IMR-90 (cell line): ENCODE data around the gene SLBP. TPM values are rescaled to one million over a fixed set of nuclear protein-coding genes. Genes with fewer than 3 reads are reported as not detected.

Source experiments
- ATAC-seq: fragments of 200-7000 bp; cut with Tn5 transposase; 2 replicates; pipeline ENCODE4 v1.9.1; 2020; ENCODE audit warnings: low read depth, mild to moderate bottlenecking, moderate library complexity
- BruUV-seq: library from RNA; stranded (reverse); fragments of 400-500 nt; replicated peaks from 2 replicates; lab custom pipeline; 2021; lab: Mats Ljungman, UMichigan
- CTCF ChIA-PET: fragments of 300-600 bp; formaldehyde crosslinking; extraction: SDS; loops from one replicate; lab custom pipeline; 2021; ENCODE audit warnings: antibody characterized with exemption; lab: Yijun Ruan, JAX
- POLR2A ChIA-PET: fragments of 300-600 bp; sonication (Branson Sonifier 250); formaldehyde crosslinking; loops from one replicate; lab custom pipeline; 2022; ENCODE audit warnings: antibody characterized with exemption; ENCODE audit not compliant: unreplicated experiment; lab: Charles Lee
- DNase-seq: peaks from one replicate; pipeline ENCODE4 v3.0.0; 2013
- H2AFZ ChIP-seq: replicated peaks from 2 replicates; pipeline ENCODE3; 2013; ENCODE audit warnings: low read length, mild to moderate bottlenecking; ENCODE audit not compliant: poor library complexity
- H2AK5ac ChIP-seq: 2 replicates; pipeline ENCODE4 v1.6.1; 2013; ENCODE audit warnings: low read depth, low read length, inconsistent platforms
- H2AK9ac ChIP-seq: replicated peaks from 2 replicates; pipeline ENCODE3; 2013; ENCODE audit warnings: mild to moderate bottlenecking, low read depth, low read length, moderate library complexity; ENCODE audit not compliant: poor library complexity
- H2BK120ac ChIP-seq: 2 replicates; pipeline ENCODE4 v1.6.1; 2013; ENCODE audit warnings: low read depth, low read length, inconsistent platforms
- H2BK15ac ChIP-seq: 3 replicates; pipeline ENCODE4 v1.6.1; 2013; ENCODE audit warnings: low read depth, low read length, inconsistent platforms
- H2BK20ac ChIP-seq: 2 replicates; pipeline ENCODE4 v1.6.1; 2013; ENCODE audit warnings: low read depth, mild to moderate bottlenecking, inconsistent platforms, low read length, moderate library complexity
- H2BK5ac ChIP-seq: 2 replicates; pipeline ENCODE4 v1.6.1; 2013; ENCODE audit warnings: mild to moderate bottlenecking, low read depth, low read length, inconsistent platforms; ENCODE audit not compliant: poor library complexity, severe bottlenecking
- H3K14ac ChIP-seq: replicated peaks from 2 replicates; pipeline ENCODE4 v1.6.1; 2013; ENCODE audit warnings: low read depth, low read length, inconsistent platforms
- H3K18ac ChIP-seq: 2 replicates; pipeline ENCODE4 v1.6.1; 2013; ENCODE audit warnings: low read depth, low read length, control low read depth
- H3K23ac ChIP-seq: 2 replicates; pipeline ENCODE4 v1.6.1; 2013; ENCODE audit warnings: low read depth, low read length, inconsistent platforms
- H3K27ac ChIP-seq: 2 replicates; pipeline ENCODE4 v1.5.1; 2013; ENCODE audit warnings: mild to moderate bottlenecking, control low read depth, low read length; ENCODE audit not compliant: insufficient read depth
- H3K27me3 ChIP-seq: 2 replicates; pipeline ENCODE4 v1.6.1; 2013; ENCODE audit warnings: low read length; ENCODE audit not compliant: control insufficient read depth, insufficient read depth
- H3K36me3 ChIP-seq: 2 replicates; pipeline ENCODE4 v1.6.1; 2013; ENCODE audit warnings: low read length, mixed read lengths; ENCODE audit not compliant: control insufficient read depth, insufficient read depth
- H3K4ac ChIP-seq: 2 replicates; pipeline ENCODE4 v1.6.1; 2013; ENCODE audit warnings: low read depth, low read length, inconsistent platforms
- H3K4me1 ChIP-seq: 2 replicates; pipeline ENCODE4 v1.6.1; 2013; ENCODE audit warnings: low read length, mixed read lengths; ENCODE audit not compliant: control insufficient read depth, insufficient read depth
- H3K4me2 ChIP-seq: 2 replicates; pipeline ENCODE4 v1.6.1; 2013; ENCODE audit warnings: low read depth, mild to moderate bottlenecking, control low read depth, low read length, moderate library complexity
- H3K4me3 ChIP-seq: 2 replicates; pipeline ENCODE4 v1.5.1; 2013; ENCODE audit warnings: low read depth, mild to moderate bottlenecking, control low read depth, low read length, moderate library complexity; ENCODE audit not compliant: insufficient read depth
- H3K56ac ChIP-seq: 2 replicates; pipeline ENCODE4 v1.6.1; 2013; ENCODE audit warnings: low read length, inconsistent platforms; ENCODE audit not compliant: insufficient read depth; ENCODE audit errors: extremely low read depth
- H3K79me1 ChIP-seq, 2 experiments: 2 replicates each; pipeline ENCODE4 v1.6.1; 2013; ENCODE audit warnings: low read length in 2 of 2, inconsistent platforms in 1 of 2, low read depth in 1 of 2
- H3K9ac ChIP-seq: 2 replicates; pipeline ENCODE4 v1.6.1; 2013; ENCODE audit warnings: low read depth, low read length, control low read depth
- H3K9me1 ChIP-seq: 2 replicates; pipeline ENCODE4 v1.6.1; 2013; ENCODE audit warnings: low read length, inconsistent platforms; ENCODE audit not compliant: insufficient read depth
- H3K9me3 ChIP-seq: 2 replicates; pipeline ENCODE4 v1.6.1; 2013; ENCODE audit warnings: low read length; ENCODE audit not compliant: control insufficient read depth, insufficient read depth
- H4K20me1 ChIP-seq: 2 replicates; pipeline ENCODE4 v1.6.1; 2013; ENCODE audit warnings: low read length, inconsistent platforms; ENCODE audit not compliant: insufficient read depth
- H4K5ac ChIP-seq: 2 replicates; pipeline ENCODE4 v1.6.1; 2013; ENCODE audit warnings: mild to moderate bottlenecking, low read depth, low read length, control low read depth
- H4K8ac ChIP-seq, 2 experiments: 2 replicates each; pipeline ENCODE4 v1.6.1; 2013; ENCODE audit warnings: low read depth in 2 of 2, low read length in 2 of 2, control low read depth in 1 of 2, inconsistent platforms in 1 of 2
- H4K91ac ChIP-seq: 2 replicates; pipeline ENCODE4 v1.6.1; 2013; ENCODE audit warnings: low read depth, low read length, inconsistent platforms; ENCODE audit not compliant: insufficient read depth
- BHLHE40 ChIP-seq: fragments of 150-350 bp; IDR thresholded peaks from 2 replicates; pipeline ENCODE4 v1.6.1; 2016; ENCODE audit warnings: mild to moderate bottlenecking, low read depth, low read length
- CEBPB ChIP-seq: IDR thresholded peaks from 2 replicates; pipeline ENCODE4 v1.6.1; 2012; ENCODE audit warnings: low read depth, low read length, improper control_type of control experiment
- CHD1 ChIP-seq: IDR thresholded peaks from 2 replicates; pipeline ENCODE4 v1.6.1; 2012; ENCODE audit warnings: low read depth, low read length, improper control_type of control experiment
- FOS ChIP-seq: fragments of 150-350 bp; IDR thresholded peaks from 2 replicates; pipeline ENCODE4 v1.6.1; 2016; ENCODE audit warnings: low read depth, low read length
- MAFK ChIP-seq: IDR thresholded peaks from 2 replicates; pipeline ENCODE4 v1.6.1; 2012; ENCODE audit warnings: low read depth, low read length, improper control_type of control experiment
- MAZ ChIP-seq: IDR thresholded peaks from 2 replicates; pipeline ENCODE4 v1.6.1; 2012; ENCODE audit warnings: low read depth, mild to moderate bottlenecking, low read length, improper control_type of control experiment, moderate library complexity, borderline replicate concordance
- MXI1 ChIP-seq: IDR thresholded peaks from 2 replicates; pipeline ENCODE4 v1.6.1; 2012; ENCODE audit warnings: low read depth, mild to moderate bottlenecking, low read length, moderate library complexity, borderline replicate concordance
- NFE2L2 ChIP-seq: fragments of 150-350 bp; IDR thresholded peaks from 2 replicates; pipeline ENCODE4 v1.6.1; 2016; ENCODE audit warnings: low read depth, mild to moderate bottlenecking, low read length
- POLR2A ChIP-seq: IDR thresholded peaks from 2 replicates; pipeline ENCODE4 v1.6.1; 2012; ENCODE audit warnings: mild to moderate bottlenecking, low read depth, low read length
- RAD21 ChIP-seq: IDR thresholded peaks from 2 replicates; pipeline ENCODE4 v1.6.1; 2012; ENCODE audit warnings: low read length, improper control_type of control experiment
- RCOR1 ChIP-seq: IDR thresholded peaks from 2 replicates; pipeline ENCODE4 v1.6.1; 2012; ENCODE audit warnings: mild to moderate bottlenecking, low read length, improper control_type of control experiment; ENCODE audit not compliant: insufficient replicate concordance
- RFX5 ChIP-seq: IDR thresholded peaks from 2 replicates; pipeline ENCODE4 v1.8.0; 2012; ENCODE audit warnings: low read depth, mild to moderate bottlenecking, low read length, moderate library complexity
- SMC3 ChIP-seq: fragments of 150-350 bp; IDR thresholded peaks from 2 replicates; pipeline ENCODE4 v1.6.1; 2016; ENCODE audit warnings: low read depth, mild to moderate bottlenecking, antibody characterized with exemption, low read length, moderate library complexity
- WGBS, 2 experiments: methylation state at CpG; one replicate each; pipeline versions ENCODE4 v1.1.5 to v1.1.7; 2013; ENCODE audit warnings: missing lambda C conversion rate in 2 of 2; ENCODE audit not compliant: insufficient read length in 1 of 2; ENCODE audit errors: extremely low coverage in 2 of 2; 5-methylcytosine and 5-hydroxymethylcytosine counted together
- dilution Hi-C: fragments of 300-500 bp; cut with HindIII; formaldehyde crosslinking; loops from one replicate; pipeline ENCODE4 v1.14.3; 2018; ENCODE audit warnings: low sequenced_read_pairs; ENCODE audit not compliant: unreplicated experiment
- in situ Hi-C: fragments of 300-500 bp; cut with MboI; formaldehyde crosslinking; loops from 3 replicates; pipeline ENCODE4 v1.14.3; 2019; ENCODE audit warnings: low sequenced_read_pairs, inconsistent platforms, mixed read lengths
- intact Hi-C: fragments of 100-400 bp; cut with micrococcal nuclease; formaldehyde crosslinking; loops from 2 replicates; pipeline ENCODE4 v1.10.0; 2022
- polyA plus RNA-seq, 3 experiments: library from polyadenylated mRNA; depleted of rRNA; stranded (reverse); fragments of >200 nt; gene quantifications; 2 replicates each; pipeline ENCODE4 v1.2.3, GENCODE V29; 2012; ENCODE audit warnings: low replicate concordance in 1 of 3
- total RNA-seq: library from RNA; depleted of rRNA; stranded (reverse); fragments of >200 nt; gene quantifications from 2 replicates; pipeline ENCODE4 v1.2.3, GENCODE V29; 2012
- TF ChIP-seq, protein P1 (sequence below): fragments of 150-350 bp; IDR thresholded peaks from 2 replicates; pipeline ENCODE4 v1.6.1; 2017; ENCODE audit warnings: mild to moderate bottlenecking, antibody characterized with exemption, low read length, low read depth
- TF ChIP-seq, protein P2 (sequence below): conservative IDR thresholded peaks from 2 replicates; pipeline ENCODE4 v1.5.1; 2012; ENCODE audit warnings: mild to moderate bottlenecking, low read depth, low read length, improper control_type of control experiment
- TF ChIP-seq, protein P3 (sequence below): fragments of 150-350 bp; IDR thresholded peaks from 2 replicates; pipeline ENCODE4 v1.6.1; 2016; ENCODE audit warnings: low read depth, mild to moderate bottlenecking, low read length, moderate library complexity, borderline replicate concordance

Gene SLBP
- total and polyA plus RNA-seq, 2 of the 4 experiments (the other 2 are of a cell fraction), result 64.9 to 66.1 TPM

DNA sequence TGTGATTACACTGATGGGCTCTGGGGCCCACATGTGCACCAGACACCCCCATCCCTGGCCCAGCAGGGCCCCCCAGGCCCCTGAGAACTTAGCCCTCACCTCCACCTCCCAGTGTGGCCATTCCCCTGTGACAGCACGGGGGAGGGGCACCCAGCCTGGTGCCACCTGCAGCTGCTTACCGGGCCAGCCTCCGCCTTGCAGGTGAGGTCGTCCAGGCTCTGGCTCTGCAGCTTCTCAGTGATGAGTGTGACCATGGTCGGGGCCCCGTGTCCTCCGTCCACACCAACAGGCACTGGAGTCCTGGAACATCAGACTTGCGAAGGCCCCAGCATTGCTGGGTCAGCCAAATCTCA, 43.7 kb downstream of the SLBP start:
- Histone ChIP-seq H2AK9ac (no peak overlapping the region), H3K23ac (no peak overlapping the region), H3K36me3 (no peaks in the 10 kb centered on the region), H3K9me3 (no peaks in the 10 kb centered on the region), H3K14ac (no peak overlapping the region), H4K91ac (no peak overlapping the region), H2AK5ac (no peak overlapping the region; the same call in 1 of the 2 replicates), H3K27ac (no peak overlapping the region), H2BK20ac (no peak overlapping the region), H3K27me3 (no peaks in the 10 kb centered on the region), H3K4ac (no peak overlapping the region), H3K4me1 (no peaks in the 10 kb centered on the region), H2AFZ (peak overlapping the region; percentile 41), H3K79me1 (no peaks in the 10 kb centered on the region), H3K9me1 (no peaks in the 10 kb centered on the region; the same call in 1 of the 2 replicates), H3K4me3 (no peak overlapping the region), H3K18ac (no peak overlapping the region), H4K20me1 (no peaks in the 10 kb centered on the region), H4K5ac (no peak overlapping the region), H3K9ac (no peak overlapping the region), H3K4me2 (no peak overlapping the region), H2BK15ac (no peak overlapping the region), H2BK5ac (no peak overlapping the region), H2BK120ac (no peak overlapping the region), H4K8ac (no peak overlapping the region), H3K56ac (no peak overlapping the region)
- TF ChIP-seq MAZ (no peak), RFX5 (no peak), CEBPB (no peak), POLR2A (no peak), RAD21 (no peak), CHD1 (no peak), MAFK (no peak), NFE2L2 (no peak), RCOR1 (no peak), SMC3 (no peak), BHLHE40 (no peak), FOS (no peak), MXI1 (no peak)
- TF ChIP-seq, protein P1, sequence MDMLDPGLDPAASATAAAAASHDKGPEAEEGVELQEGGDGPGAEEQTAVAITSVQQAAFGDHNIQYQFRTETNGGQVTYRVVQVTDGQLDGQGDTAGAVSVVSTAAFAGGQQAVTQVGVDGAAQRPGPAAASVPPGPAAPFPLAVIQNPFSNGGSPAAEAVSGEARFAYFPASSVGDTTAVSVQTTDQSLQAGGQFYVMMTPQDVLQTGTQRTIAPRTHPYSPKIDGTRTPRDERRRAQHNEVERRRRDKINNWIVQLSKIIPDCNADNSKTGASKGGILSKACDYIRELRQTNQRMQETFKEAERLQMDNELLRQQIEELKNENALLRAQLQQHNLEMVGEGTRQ, result no peak
- TF ChIP-seq, protein P2, sequence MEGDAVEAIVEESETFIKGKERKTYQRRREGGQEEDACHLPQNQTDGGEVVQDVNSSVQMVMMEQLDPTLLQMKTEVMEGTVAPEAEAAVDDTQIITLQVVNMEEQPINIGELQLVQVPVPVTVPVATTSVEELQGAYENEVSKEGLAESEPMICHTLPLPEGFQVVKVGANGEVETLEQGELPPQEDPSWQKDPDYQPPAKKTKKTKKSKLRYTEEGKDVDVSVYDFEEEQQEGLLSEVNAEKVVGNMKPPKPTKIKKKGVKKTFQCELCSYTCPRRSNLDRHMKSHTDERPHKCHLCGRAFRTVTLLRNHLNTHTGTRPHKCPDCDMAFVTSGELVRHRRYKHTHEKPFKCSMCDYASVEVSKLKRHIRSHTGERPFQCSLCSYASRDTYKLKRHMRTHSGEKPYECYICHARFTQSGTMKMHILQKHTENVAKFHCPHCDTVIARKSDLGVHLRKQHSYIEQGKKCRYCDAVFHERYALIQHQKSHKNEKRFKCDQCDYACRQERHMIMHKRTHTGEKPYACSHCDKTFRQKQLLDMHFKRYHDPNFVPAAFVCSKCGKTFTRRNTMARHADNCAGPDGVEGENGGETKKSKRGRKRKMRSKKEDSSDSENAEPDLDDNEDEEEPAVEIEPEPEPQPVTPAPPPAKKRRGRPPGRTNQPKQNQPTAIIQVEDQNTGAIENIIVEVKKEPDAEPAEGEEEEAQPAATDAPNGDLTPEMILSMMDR, result no peak
- TF ChIP-seq, protein P3, sequence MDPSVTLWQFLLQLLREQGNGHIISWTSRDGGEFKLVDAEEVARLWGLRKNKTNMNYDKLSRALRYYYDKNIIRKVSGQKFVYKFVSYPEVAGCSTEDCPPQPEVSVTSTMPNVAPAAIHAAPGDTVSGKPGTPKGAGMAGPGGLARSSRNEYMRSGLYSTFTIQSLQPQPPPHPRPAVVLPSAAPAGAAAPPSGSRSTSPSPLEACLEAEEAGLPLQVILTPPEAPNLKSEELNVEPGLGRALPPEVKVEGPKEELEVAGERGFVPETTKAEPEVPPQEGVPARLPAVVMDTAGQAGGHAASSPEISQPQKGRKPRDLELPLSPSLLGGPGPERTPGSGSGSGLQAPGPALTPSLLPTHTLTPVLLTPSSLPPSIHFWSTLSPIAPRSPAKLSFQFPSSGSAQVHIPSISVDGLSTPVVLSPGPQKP, result no peak
- ATAC-seq (no peak), DNase-seq (no peak)
- ChIA-PET CTCF (no interaction called here), POLR2A (no interaction called here)
- no TSS peak for BruUV-seq
- in situ Hi-C loops (no loop called here), dilution Hi-C loops (no loop called here), intact Hi-C loops (no loop called here)
- WGBS, 2 experiments, result 77% methylated on average over 6 of the region's 8 CpGs; no CpG with 5 or more reads in 1 of the 2 experiments
